Measurements from ENCODE around the gene TGFBR3L.
A peak's percentile ranks its signal among the peaks of the same experiment; 100 is the strongest.

The TGFBR3L gene

DNA sequence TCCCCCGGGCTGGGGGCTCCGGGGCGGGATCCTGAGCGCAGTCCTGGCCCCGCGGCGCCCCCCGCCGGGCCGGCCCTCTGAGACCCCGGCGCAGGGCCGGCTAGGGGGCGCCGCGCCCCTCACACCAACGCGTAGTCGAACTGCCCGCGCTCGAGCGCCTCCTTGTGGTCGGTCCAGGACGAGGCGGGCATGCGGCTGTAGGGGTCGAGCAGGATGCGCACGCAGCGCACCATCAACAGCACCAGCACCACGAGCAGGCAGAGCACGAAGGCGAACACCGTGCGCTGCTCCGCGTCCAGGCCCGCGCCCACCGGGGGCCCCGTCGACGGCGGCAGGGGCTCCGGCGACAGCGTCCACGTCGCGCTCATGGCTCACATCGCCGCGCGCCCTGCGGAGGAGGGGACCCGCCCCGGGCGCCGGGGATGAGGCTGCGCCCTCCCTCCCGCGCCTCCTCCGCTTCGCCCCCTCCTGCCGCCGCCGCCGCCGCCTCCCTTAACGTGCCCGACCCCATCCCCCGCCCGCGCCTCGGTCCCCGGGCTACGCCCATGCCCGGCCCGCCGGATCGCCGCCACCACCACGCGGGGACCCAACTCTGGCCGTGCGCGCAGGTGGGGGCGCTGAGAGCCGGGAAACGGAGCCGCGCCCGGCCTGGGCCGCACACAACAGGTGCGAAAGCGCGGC lies 10.7 kb downstream of the TGFBR3L start:
- H3K27ac ChIP-seq = peak overlapping the region; percentile 95; the same call in 1 of the 2 replicates
- TF ChIP-seq, protein P1, sequence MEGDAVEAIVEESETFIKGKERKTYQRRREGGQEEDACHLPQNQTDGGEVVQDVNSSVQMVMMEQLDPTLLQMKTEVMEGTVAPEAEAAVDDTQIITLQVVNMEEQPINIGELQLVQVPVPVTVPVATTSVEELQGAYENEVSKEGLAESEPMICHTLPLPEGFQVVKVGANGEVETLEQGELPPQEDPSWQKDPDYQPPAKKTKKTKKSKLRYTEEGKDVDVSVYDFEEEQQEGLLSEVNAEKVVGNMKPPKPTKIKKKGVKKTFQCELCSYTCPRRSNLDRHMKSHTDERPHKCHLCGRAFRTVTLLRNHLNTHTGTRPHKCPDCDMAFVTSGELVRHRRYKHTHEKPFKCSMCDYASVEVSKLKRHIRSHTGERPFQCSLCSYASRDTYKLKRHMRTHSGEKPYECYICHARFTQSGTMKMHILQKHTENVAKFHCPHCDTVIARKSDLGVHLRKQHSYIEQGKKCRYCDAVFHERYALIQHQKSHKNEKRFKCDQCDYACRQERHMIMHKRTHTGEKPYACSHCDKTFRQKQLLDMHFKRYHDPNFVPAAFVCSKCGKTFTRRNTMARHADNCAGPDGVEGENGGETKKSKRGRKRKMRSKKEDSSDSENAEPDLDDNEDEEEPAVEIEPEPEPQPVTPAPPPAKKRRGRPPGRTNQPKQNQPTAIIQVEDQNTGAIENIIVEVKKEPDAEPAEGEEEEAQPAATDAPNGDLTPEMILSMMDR (conservative IDR thresholded peaks at IDR 0.05; ENCODE audit: low read depth) = peak; percentile 78
- DNase-seq (ENCODE audit: low spot score) = peak; percentile 53
- ChIA-PET CTCF (no interaction called here), POLR2A (ENCODE audit: low non-redundant PET) (no interaction called here)

DNA sequence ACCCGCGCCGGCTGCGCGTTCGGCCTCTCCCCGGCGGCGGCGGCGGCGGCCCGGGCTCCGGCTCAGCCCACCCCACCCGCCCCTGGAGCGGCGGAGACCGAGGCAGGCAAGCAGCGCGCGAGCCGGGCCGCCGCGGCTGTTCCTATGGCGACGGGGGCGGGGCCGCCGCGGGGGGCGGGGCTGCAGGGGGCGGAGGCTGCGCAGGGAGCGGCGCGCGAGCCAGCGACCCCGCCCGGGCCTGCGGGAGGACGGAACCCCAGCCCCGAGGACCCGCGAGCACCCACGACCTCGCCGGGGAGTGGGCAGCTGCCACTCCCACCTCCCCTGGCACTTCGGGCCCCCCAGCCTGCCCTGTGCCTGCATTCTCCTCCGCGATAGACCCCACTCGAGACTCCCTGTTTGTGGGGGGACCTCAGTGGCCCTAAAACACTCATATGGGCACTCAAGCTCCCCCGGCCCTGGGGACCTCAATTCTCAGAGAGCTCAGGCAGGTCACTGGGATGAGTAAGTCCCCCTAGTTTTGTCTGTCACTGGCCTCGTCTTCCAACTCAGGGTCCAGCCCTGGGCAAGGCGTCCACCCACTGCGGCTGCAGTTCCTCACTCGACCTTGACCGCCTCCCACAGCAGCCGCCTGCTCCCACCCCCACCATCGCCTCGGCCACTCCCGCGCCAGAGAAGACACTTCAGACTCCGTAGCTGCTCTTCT lies 11.5 kb downstream of the TGFBR3L start, which contains the start of gene CTXN1:
CTXN1 (minus strand) TSS at position 115 of the 706 bp plus-strand sequence. CDS start 597 bp downstream, outside the sequence.
- peak within 1 kb of the TSS; percentile 95 for H3K27ac ChIP-seq
- ChIA-PET CTCF (no interaction called here), POLR2A (ENCODE audit: low non-redundant PET) (no interaction called here)
- peak; percentile 70 for DNase-seq (ENCODE audit: low spot score)
- TF ChIP-seq, protein P1 (conservative IDR thresholded peaks at IDR 0.05; ENCODE audit: low read depth) = no peak

DNA sequence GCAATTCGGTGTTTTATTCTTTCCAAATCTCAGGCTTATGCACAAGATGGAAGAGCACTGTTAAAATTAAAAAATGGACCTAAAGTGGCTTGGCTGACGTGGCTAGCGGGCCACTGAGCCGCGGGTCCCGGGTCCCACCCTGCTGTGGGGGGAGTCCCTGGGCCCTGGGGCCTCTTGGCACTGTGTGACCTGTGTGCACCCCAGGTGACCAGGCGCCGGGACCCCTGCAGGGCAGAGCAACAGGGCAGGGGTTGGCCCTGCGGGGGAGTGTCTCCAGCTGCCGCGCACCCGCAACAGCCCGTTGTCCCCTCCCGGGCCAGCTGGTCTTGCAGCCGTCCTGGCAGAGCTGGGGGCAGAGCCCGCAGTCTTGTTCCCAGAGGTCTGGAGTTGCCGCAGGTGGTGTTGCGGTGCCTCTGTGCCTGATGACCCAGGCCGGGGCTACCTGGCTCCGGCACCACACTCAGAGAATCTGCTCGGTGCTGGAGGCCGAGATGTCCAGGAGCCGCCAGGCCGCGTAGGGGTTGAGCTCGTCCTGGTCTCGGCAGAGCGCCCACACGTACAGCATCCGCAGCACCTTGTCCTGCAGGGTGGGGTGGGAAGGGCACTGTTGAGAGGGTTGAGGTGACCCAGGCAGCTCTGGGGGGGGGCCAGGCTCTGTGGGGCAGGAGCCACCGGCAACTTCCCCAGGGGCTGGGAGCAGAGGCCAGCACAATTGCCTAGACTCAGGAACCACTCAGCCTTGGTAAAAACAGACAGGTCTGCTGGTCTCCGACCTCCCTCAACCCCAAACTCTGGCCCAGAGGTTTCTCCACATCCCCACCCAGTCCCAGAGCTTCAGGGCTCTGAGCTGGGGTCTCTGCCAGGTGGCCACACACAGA lies 12.3 kb downstream of the TGFBR3L start:
- ChIA-PET POLR2A (ENCODE audit: low non-redundant PET) (no interaction called here), CTCF (no interaction called here)
- no peak for DNase-seq (ENCODE audit: low spot score)
- TF ChIP-seq, protein P1 (conservative IDR thresholded peaks at IDR 0.05; ENCODE audit: low read depth) = no peak
- H3K27ac ChIP-seq = peak overlapping the region; percentile 95

DNA sequence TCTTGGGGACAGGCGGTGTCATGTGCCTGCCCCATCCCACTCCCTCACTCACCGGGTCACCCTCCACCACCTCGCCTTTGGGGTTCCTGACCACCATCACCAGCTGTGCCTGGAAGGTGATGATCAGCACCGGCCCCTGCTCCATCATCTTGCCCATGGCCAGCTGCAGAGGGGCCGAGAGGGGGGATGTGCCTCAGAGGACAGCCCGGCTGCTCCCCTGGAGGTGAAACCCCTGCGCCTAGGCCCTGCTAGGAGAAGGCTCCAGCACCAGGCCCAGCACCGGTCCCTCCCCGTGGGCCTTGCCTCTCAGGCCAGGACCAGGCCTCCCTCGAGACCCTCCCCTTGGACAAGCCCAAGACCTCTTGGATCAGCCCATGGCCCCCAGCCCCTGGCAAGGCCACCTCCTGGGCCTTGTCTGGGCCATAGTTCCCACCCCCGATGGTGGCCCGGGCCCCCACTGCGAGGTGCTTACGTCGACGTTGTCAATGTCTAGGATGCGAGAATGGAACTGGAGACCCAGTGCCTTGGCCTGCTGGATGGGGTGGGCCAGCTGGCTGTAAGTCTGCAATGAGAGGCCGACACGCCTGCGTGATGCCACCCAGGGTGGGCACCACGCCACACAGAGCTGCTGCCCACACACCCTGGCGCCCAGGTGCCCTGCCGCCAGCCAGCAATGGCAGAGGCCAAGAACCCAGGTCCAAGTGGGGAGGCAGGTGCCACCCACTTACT lies 13.1 kb downstream of the TGFBR3L start:
- ChIA-PET CTCF (no interaction called here), POLR2A (ENCODE audit: low non-redundant PET) (no interaction called here)
- TF ChIP-seq, protein P1 (conservative IDR thresholded peaks at IDR 0.05; ENCODE audit: low read depth) = no peak
- no peak for DNase-seq (ENCODE audit: low spot score)
- peak overlapping the region; percentile 95 for H3K27ac ChIP-seq

DNA sequence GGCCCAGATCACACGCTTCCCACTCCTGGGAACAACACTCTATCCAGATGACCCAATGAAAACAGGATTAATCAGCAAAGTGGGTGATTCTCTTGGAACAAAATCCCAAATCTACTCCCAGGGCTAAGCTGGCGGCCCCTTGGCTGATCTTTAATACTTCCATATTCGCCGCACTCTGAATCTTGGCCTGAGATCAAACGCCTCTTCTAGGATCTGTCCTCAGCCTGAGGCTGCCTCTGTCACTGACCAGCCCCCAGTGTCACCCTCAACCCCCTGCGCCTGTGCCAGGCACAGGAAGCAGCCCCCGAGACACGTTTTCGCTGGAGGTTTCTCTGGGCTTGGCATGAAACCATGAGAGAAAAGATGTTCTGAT lies 13.7 kb downstream of the TGFBR3L start:
- TF ChIP-seq, protein P1 (conservative IDR thresholded peaks at IDR 0.05; ENCODE audit: low read depth) = no peak
- ChIA-PET POLR2A (ENCODE audit: low non-redundant PET) (interaction anchor here (0.6 kb wide), 1 partner anchor 12 kb away, joined by 3 read pairs; no protein-coding TSS in a partner anchor), CTCF (interaction anchor here (0.6 to 1.0 kb wide), 3 partner anchors 10 to 77 kb away, joined by 3 to 4 read pairs (median 3); no protein-coding TSS in a partner anchor)
- peak overlapping the region; percentile 95 for H3K27ac ChIP-seq
- DNase-seq (ENCODE audit: low spot score) = no peak

Data from RWPE1 (cell line).